Prostate gland (tissue), 2 donors: ENCODE data around the gene DCAF15.

Experiments used
- POLR2A ChIP-seq: fragments of 450-650 bp; IDR thresholded peaks from one replicate; pipeline ENCODE4 v1.6.1; 2016; ENCODE audit warnings: antibody characterized with exemption, mild to moderate bottlenecking
- POLR2AphosphoS5 ChIP-seq: sonication (generic); formaldehyde crosslinking; IDR thresholded peaks from one replicate; pipeline ENCODE4 v1.6.1; 2017; ENCODE audit warnings: antibody characterized with exemption
- TF ChIP-seq, protein P1 (sequence below), 4 experiments: fragments of 200-600 bp in 2 of 4; fragments of 450-650 bp in 2 of 4; sonication (generic) in 2 of 4; IDR thresholded peaks; 1 replicate in 3 of 4; 2 replicates in 1 of 4; pipeline ENCODE4 v1.5.1; 2016 to 2019; ENCODE audit warnings: antibody characterized with exemption in 4 of 4, mild to moderate bottlenecking in 2 of 4, moderate library complexity in 2 of 4

DNA sequence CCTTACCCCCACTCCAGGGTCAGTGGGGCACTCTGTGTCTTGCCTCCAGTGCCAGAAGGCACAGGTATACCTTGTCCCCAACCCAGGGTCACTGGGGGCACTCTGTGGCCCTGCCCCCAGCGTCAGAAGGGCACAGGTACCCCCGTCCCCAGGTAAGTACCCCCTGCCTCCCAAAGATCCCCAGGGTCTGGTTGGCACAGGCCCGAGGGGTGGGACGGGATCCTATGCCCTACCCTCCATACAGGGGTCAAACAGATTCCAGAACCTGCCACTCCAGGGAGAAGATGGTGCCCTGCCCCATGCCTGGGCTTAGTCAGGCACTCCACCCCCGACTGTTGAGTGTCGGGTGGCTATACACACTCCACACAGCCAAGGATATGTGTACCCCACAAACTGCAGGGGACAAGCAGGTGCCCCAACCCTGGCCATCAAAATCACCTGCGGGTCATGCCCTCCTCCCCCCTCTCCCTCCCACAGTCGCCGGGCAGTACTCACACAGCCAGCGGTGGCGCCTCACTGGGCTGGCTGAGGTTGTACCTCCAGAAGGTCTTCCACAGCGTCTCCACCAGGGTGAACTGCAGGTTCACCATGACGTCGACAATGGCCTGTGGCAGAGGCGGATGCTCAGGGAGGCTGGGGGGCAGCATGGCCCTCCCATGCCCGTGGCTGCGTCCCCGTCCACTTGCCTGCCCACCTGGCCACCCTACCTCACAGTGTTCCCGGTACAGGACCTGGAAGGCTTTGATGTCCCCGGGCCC is 13.8 kb downstream of the DCAF15 start:
- TF ChIP-seq, protein P1, sequence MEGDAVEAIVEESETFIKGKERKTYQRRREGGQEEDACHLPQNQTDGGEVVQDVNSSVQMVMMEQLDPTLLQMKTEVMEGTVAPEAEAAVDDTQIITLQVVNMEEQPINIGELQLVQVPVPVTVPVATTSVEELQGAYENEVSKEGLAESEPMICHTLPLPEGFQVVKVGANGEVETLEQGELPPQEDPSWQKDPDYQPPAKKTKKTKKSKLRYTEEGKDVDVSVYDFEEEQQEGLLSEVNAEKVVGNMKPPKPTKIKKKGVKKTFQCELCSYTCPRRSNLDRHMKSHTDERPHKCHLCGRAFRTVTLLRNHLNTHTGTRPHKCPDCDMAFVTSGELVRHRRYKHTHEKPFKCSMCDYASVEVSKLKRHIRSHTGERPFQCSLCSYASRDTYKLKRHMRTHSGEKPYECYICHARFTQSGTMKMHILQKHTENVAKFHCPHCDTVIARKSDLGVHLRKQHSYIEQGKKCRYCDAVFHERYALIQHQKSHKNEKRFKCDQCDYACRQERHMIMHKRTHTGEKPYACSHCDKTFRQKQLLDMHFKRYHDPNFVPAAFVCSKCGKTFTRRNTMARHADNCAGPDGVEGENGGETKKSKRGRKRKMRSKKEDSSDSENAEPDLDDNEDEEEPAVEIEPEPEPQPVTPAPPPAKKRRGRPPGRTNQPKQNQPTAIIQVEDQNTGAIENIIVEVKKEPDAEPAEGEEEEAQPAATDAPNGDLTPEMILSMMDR (IDR thresholded peaks at IDR 0.05) = no peak
- TF ChIP-seq POLR2A (no peak), POLR2AphosphoS5 (no peak)
